Naive thymus-derived CD8-positive, alpha-beta T cell (primary cell): ENCODE measurements around the gene TGFBR3. TPM values are rescaled to one million over a fixed set of nuclear protein-coding genes. Genes with fewer than 3 reads are reported as not detected.

Experiments used
- ATAC-seq, 2 donors: fragments of 150-1000 bp; cut with Tn5 transposase in 1 of 2; sonication (Bioruptor Pico), chemical (Tn5 transposase) in 1 of 2; 1 replicate in 1 of 2; 2 replicates in 1 of 2; pipeline ENCODE4 v1.10.0; 2021; ENCODE audit warnings: mild to moderate bottlenecking in 2 of 2, moderate library complexity in 2 of 2
- POLR2A ChIA-PET: fragments of 350-600 bp; sonication (Branson Sonifier 250); formaldehyde crosslinking; loops from one replicate; lab custom pipeline; 2021; ENCODE audit warnings: antibody characterized with exemption; lab: Charles Lee
- DNase-seq, 10 donors: peaks; one replicate each; pipeline versions ENCODE4 v3.0.0 to v3.0.0-alpha.2; 2020 to 2022
- H3K27ac Mint-ChIP-seq, 10 donors: one replicate each; pipeline ENCODE4 v1.8.0; 2020 to 2022; ENCODE audit warnings: mild to moderate bottlenecking in 10 of 10, mixed read lengths in 10 of 10, moderate library complexity in 4 of 10, inconsistent platforms in 1 of 10
- H3K27me3 Mint-ChIP-seq, 5 donors: one replicate each; pipeline ENCODE4 v1.8.0; 2021 to 2022; ENCODE audit warnings: mixed read lengths in 5 of 5
- H3K36me3 Mint-ChIP-seq, 3 donors: one replicate each; pipeline ENCODE4 v1.8.0; 2020 to 2022; ENCODE audit warnings: mixed read lengths in 3 of 3, mild to moderate bottlenecking in 2 of 3, inconsistent platforms in 1 of 3
- H3K4me1 Mint-ChIP-seq, 4 donors: one replicate each; pipeline ENCODE4 v1.8.0; 2021 to 2022; ENCODE audit warnings: mixed read lengths in 4 of 4
- H3K4me3 Mint-ChIP-seq, 10 donors: one replicate each; pipeline ENCODE4 v1.8.0; 2020 to 2022; ENCODE audit warnings: mild to moderate bottlenecking in 10 of 10, mixed read lengths in 10 of 10, moderate library complexity in 6 of 10, inconsistent platforms in 1 of 10
- H3K9me3 Mint-ChIP-seq, 9 donors: one replicate each; pipeline ENCODE4 v1.8.0; 2020 to 2022; ENCODE audit warnings: mixed read lengths in 9 of 9, mild to moderate bottlenecking in 3 of 9, inconsistent platforms in 1 of 9, moderate library complexity in 1 of 9
- polyA plus RNA-seq, 3 donors: library from polyadenylated mRNA; unstranded; fragments of 300-500 nt; fragmentation: Illumina TruSeq; gene quantifications; one replicate each; pipeline ENCODE4 v1.2.3, GENCODE V29; 2021
- total RNA-seq, 8 experiments: library from RNA in 2 of 8; stranded (reverse) in 2 of 8; gene quantifications; one replicate each; pipeline ENCODE4 v1.2.3 and lab custom pipeline; 2021 to 2026

TGFBR3 gene
- total and polyA plus RNA-seq, 5 experiments from 2014 or later = 6.1 to 67.6 (median 11.6) TPM

GRCh38 chr1:91633438-91633837, 252.5 kb downstream of the TGFBR3 start:
- Mint-ChIP-seq H3K27ac (no peak overlapping the region), H3K36me3 (no peaks in the 10 kb centered on the region), H3K9me3 (no peaks in the 10 kb centered on the region), H3K27me3 (no peaks in the 10 kb centered on the region), H3K4me3 (no peak overlapping the region), H3K4me1 (peaks cover 0 to 3% (median 0%) of the 10 kb centered on the region in 4 donors)
- ATAC-seq = no peak
- DNase-seq = no peak
- POLR2A ChIA-PET = no interaction called here

GRCh38 chr1:91631718-91632330, 254.1 kb downstream of the TGFBR3 start:
- Mint-ChIP-seq H3K9me3 (no peaks in the 10 kb centered on the region), H3K27me3 (no peaks in the 10 kb centered on the region), H3K4me1 (peaks cover 0 to 3% (median 0%) of the 10 kb centered on the region in 4 donors), H3K4me3 (no peak overlapping the region), H3K36me3 (no peaks in the 10 kb centered on the region), H3K27ac (peak overlapping the region in 5 of 10 donors; percentile 3 to 66 (median 21))
- POLR2A ChIA-PET = no interaction called here
- ATAC-seq = no peak
- no peak for DNase-seq

- Mint-ChIP-seq H3K4me3 (no peak overlapping the region), H3K4me1 (peaks cover 0 to 3% (median 0%) of the 10 kb centered on the region in 4 donors), H3K27me3 (no peaks in the 10 kb centered on the region), H3K36me3 (no peaks in the 10 kb centered on the region), H3K27ac (no peak overlapping the region), H3K9me3 (no peaks in the 10 kb centered on the region)
- DNase-seq (no peak), ATAC-seq (no peak)
- POLR2A ChIA-PET = no interaction called here
Measured at GRCh38 chr1:91630803-91631202, 255.1 kb downstream of the TGFBR3 start.

Other genes starting within 250 kb of the TGFBR3 start
- gene BRDT, start 63.2 kb upstream of the TGFBR3 start, total RNA-seq = not detected
- gene BRDT, start 63.2 kb upstream of the TGFBR3 start, polyA plus RNA-seq = not detected
- gene EPHX4, start 143.8 kb upstream of the TGFBR3 start, total RNA-seq = under 1 TPM in 1 of 2 experiments, not detected in 1; 0.26 TPM
- under 1 TPM in 2 of 3 donors, not detected in 1; 0.19 to 0.43 TPM for gene EPHX4, start 143.8 kb upstream of the TGFBR3 start, polyA plus RNA-seq
- not detected for gene SETSIP, start 189.3 kb upstream of the TGFBR3 start, total RNA-seq
- gene SETSIP, start 189.3 kb upstream of the TGFBR3 start, polyA plus RNA-seq = not detected
- 1 to 10 TPM; 8.0 to 8.5 TPM for gene BTBD8, start 194.2 kb upstream of the TGFBR3 start, total RNA-seq
- gene BTBD8, start 194.2 kb upstream of the TGFBR3 start, polyA plus RNA-seq = 1 to 10 TPM in 2 of 3 donors, under 1 TPM in 1; 0.22 to 2.0 (median 1.3) TPM